GM12801 (cell line): ENCODE data around the gene ZCRB1.

Source experiments
- CTCF ChIP-seq: IDR thresholded peaks from one replicate; pipeline ENCODE4 v1.5.1; 2011; ENCODE audit warnings: control low read depth; ENCODE audit not compliant: insufficient read length; ENCODE audit errors: extremely low read depth

The ZCRB1 gene

GRCh38 chr12:42273706-42274105, 52.2 kb downstream of the ZCRB1 start:
- TF ChIP-seq CTCF: no peak

- no peak for TF ChIP-seq CTCF
Observed at GRCh38 chr12:42270596-42270995, 55.3 kb downstream of the ZCRB1 start.

- no peak for TF ChIP-seq CTCF
Observed at GRCh38 chr12:42267413-42268190, 58.3 kb downstream of the ZCRB1 start.

GRCh38 chr12:42266579-42267230, 59.2 kb downstream of the ZCRB1 start:
- TF ChIP-seq CTCF: no peak

- TF ChIP-seq CTCF: no peak
Observed at GRCh38 chr12:42262271-42262670, 63.6 kb downstream of the ZCRB1 start.
